Epidermal melanocyte (primary cell): Measurements from ENCODE around the gene ST6GALNAC3.
A peak's percentile ranks its signal among the peaks of the same experiment; 100 is the strongest.
"Not testable (repeated sequence)": the region's sequence is repeated elsewhere in the genome, so short reads cannot be mapped to it uniquely, and the experiment has no call there.

ENCODE experiments used
- DNase-seq: peaks from one replicate; pipeline ENCODE4 v3.0.0; 2011; ENCODE audit warnings: low spot score; ENCODE audit not compliant: insufficient read length

ST6GALNAC3 gene

DNA sequence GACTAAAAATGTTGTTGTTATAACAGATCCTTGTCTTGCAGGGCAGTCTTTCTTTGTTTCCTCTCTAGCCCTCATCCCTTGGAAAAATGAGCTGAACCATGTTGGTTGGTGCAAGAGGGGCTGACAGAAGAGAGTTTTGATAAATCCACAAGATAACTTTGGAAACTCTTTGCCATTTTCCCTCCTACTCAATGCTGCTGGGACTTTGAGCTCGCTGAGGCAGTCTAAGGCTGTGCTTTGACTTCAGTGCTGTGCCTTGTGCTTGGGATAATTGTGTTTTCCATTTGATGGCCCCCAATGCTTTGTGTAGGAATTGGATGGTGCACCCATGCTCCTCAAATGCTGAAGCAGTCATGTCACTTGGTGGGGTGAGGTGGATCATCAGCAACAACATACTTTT lies 31.7 kb downstream of the ST6GALNAC3 start:
- DNase-seq: no peak

DNA sequence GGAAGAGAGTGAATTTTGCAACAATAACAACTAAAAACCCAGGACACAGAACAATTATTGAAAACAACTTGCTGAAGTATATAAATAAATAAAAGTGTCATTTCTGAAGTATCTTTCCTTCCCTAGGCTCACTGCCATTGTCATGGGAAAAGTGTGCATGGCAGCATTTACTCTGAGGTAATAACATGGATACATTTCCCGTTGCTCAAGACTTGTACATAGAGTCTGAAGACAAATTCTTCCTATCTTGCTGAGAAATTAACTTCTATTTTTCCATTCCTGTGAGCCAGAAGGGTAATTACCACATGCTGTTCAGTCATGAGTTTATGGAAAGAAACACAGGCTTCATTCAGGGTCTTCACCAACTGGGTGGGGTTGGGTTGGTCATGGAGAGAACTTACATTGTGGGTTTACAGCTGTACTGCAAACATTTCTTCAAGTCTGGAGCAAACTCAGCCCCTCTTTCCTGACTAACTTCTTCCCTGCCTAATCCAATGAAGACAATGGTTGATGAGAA lies 32.2 kb downstream of the ST6GALNAC3 start:
- no peak for DNase-seq

- no peak for DNase-seq
These were observed 34.9 kb downstream of the ST6GALNAC3 start for GRCh38 chr1:76109404-76109803.

DNA sequence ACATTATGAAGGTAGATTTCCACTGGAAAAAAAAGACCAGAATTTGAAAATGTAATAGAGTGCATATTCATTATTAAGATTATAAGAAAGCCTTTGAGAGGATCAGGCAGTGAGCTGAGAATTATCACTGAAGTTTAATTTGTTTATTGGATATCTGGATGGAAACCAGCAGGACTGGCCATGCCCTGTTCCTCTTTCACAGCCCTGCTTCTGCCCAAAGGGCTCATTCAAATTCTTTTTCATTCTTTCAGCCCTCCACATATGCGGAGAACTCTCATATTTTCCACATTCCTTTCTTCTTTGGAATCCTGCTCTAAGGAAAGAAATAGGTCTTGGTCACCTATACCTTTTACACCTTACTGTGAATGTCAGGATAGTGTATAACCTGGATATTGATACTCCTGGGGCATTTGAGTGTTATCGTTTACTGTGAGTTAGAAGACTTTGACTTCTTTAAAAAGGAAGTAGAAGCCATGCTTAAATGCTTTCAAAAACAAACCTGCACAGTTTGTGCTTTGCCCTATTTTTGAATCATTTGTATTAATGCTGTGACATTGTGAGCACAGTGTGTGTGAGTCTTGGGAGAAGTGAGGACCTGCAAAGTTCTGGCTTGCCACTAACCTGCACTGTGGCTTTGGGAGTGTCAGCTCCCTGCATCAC lies 35.5 kb downstream of the ST6GALNAC3 start:
- DNase-seq: no peak

- no peak for DNase-seq
These were observed 36.1 kb downstream of the ST6GALNAC3 start for GRCh38 chr1:76110666-76111065.

GRCh38 chr1:76112321-76112720 lies 37.8 kb downstream of the ST6GALNAC3 start:
- DNase-seq: not testable (repeated sequence)

DNA sequence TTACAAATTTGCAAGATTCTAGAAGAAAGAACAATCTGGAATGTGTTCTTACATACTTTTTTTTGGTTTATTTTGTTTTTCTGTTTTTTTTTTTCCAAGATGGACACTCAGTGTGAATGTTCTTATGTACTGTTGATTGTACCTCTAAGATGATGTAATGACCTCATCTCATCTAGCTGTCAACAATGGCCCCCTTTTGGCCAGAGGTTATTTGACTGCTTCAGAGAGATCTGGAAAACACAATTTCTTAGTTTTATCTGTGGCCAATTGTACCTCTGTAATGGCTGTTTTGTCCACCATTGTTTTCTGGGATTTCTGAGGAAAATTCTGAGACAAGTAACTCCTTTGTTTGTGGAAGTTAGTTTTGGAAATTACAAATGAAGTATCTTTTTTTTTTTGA lies 38.9 kb downstream of the ST6GALNAC3 start:
- no peak for DNase-seq

- DNase-seq: no peak
These were observed 40.6 kb downstream of the ST6GALNAC3 start for GRCh38 chr1:76115171-76115570.

- DNase-seq: no peak
These were observed 47.3 kb downstream of the ST6GALNAC3 start for GRCh38 chr1:76121850-76122249.

DNA sequence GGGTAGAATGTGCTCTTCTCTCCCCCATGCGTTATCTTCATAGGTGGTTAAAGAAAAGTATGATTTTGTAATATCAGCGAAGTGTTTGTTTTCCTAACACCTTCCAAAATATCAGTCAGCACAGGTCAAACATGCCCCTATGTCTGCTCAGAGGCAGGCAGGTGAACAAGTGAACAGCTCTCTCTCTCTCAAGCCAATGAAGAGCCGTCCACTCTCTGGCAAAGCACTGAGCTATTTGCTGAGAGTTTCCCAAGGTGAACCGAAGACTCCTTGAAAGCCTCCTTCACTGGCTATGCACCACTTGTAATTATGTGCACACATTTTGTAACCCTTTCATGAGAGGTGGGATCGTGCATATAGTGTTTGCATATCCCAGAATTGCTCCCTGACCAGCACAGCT lies 47.7 kb downstream of the ST6GALNAC3 start:
- DNase-seq: no peak

DNA sequence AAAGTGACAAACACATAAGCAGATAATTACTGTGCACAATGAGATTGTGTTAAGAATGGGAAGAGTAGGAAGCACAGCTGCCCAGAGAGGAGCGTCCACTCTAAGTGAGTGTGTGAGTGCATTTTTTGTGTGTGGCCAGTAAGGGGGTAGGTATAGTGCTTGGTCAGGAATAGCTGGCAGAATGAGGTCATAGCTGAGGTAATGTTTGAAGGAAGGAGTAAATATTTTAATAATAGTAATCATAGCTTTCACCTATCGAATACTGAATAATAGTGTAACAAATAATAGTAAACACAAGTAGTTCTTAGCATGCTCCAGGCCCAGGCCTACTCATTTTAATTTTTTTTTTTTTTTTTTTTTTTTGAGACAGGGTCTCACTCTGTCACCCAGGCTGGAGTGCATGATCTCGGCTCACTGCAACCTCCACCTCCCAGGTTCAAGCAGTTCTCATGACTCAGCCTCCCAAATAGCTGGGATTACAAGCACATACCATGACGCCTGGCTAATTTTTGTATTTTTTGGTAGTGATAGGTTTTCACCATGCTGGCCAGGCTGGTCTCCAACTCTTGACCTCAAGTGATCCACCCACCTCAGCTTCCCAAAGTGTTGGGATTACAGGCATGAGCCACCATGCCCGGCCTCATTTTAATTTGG lies 49.0 kb downstream of the ST6GALNAC3 start:
- not testable (repeated sequence) for DNase-seq

GRCh38 chr1:76124196-76124595 lies 49.6 kb downstream of the ST6GALNAC3 start:
- no peak for DNase-seq

GRCh38 chr1:76125473-76126219 lies 51.1 kb downstream of the ST6GALNAC3 start:
- DNase-seq: peak; percentile 71

GRCh38 chr1:76128096-76128495 lies 53.5 kb downstream of the ST6GALNAC3 start:
- no peak for DNase-seq

DNA sequence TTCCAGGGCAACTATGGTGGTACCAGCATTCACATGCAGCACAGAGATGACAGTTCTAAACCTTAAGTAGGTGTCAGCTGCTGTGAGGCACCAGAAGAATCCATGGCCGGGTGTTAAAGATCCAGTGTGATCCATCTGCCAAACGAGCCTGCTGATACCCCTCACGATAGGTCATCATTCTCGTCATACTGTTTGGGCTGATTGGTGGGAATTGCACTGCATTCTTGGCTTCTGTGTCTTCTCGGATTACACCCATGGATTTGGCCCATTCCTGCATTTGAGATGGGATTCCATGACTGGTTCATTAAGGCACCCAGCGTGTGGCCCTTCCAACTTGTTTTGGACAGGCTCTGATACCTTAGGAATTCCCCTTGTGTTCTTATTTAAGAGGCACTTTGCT lies 55.2 kb downstream of the ST6GALNAC3 start:
- no peak for DNase-seq

DNA sequence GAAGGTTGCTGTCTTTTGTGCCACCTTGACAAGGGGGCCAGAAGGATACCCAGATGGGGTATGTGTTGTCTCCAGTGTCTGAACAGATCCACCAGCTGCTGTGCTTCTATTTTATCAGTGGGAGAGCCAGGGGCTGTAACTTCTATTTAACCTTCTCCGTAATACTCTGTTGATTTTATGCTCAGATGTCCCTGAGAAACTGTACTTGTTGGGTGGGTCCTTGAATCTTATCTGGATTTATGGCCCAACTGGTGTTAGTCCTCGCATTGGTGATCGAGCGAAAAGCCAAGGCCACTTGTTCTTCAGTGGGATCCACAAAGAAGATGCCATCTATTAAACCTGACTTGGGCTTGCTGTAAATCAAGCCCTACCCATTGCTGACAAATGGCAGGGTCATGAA lies 56.4 kb downstream of the ST6GALNAC3 start:
- DNase-seq: no peak

- no peak for DNase-seq
These were observed 59.4 kb downstream of the ST6GALNAC3 start for GRCh38 chr1:76133977-76134376.

GRCh38 chr1:76135835-76136234 lies 61.3 kb downstream of the ST6GALNAC3 start:
- DNase-seq: no peak

GRCh38 chr1:76136894-76137293 lies 62.3 kb downstream of the ST6GALNAC3 start:
- DNase-seq: no peak

DNA sequence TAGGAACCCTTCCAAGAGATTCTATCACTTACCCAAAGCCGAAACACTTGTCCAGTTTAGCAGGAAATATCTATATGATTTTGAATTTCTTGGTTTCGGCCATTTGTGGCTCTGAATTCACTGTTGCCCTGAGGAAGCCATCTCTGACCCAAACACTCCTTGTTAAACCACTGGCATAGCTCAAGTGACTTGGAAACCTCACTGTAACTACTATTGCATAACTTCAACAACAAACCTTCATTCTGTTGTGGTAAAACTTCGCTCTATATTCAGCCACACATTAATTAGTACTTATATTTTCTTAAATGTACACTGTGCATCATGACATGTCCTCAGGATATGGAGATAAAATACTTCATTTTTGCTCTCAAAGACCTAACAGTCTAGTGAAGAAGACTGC lies 63.2 kb downstream of the ST6GALNAC3 start:
- DNase-seq: no peak

- no peak for DNase-seq
These were observed 63.7 kb downstream of the ST6GALNAC3 start for GRCh38 chr1:76138217-76138616.

DNA sequence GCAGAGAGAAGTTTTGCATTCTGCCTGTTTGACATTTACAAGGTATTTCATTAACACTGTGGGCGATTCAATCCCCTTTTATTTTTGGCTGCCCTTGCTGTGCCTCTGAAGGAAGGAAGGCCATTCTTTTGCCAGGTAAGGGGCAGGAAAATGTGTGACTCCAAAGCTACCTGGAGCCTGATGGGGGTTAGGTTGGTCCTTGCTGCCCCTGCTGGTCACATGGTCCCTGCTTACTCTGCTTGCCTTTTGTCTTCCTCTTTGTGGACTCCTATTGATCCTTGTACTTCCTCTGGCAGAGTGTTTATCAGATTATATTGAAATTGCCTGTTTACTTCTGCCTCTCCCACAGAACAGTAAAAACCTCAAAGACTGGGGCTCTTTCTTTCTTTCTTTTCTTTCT lies 65.7 kb downstream of the ST6GALNAC3 start:
- no peak for DNase-seq
